ENCODE measurements around the gene KLHDC7A. TPM values are rescaled to one million over a fixed set of nuclear protein-coding genes. Genes with fewer than 3 reads are reported as not detected.
"Not testable (repeated sequence)": the region's sequence is repeated elsewhere in the genome, so short reads cannot be mapped to it uniquely, and the experiment has no call there.

The KLHDC7A gene
- total RNA-seq, 1 donor from 2014 or later, result not detected

- no peak for DNase-seq
- H3K4me1 ChIP-seq, result no peaks in the 10 kb centered on the region
- H3K27ac ChIP-seq (replicated peaks), result no peak overlapping the region
- peaks cover 99% of the 10 kb centered on the region for H3K27me3 ChIP-seq (ENCODE audit: low read depth)
- H3K36me3 ChIP-seq, result no peaks in the 10 kb centered on the region
- no peak for TF ChIP-seq CTCF (IDR thresholded peaks at IDR 0.05; ENCODE audit: borderline replicate concordance)
- intact Hi-C loops (cut with micrococcal nuclease), result no loop called here
- H3K9me3 ChIP-seq (replicated peaks), result no peaks in the 10 kb centered on the region
- H3K4me3 ChIP-seq, result no peak overlapping the region
Measured at GRCh38 chr1:18458133-18459092, 22.3 kb upstream of the KLHDC7A start.

GRCh38 chr1:18461656-18462055 is 19.1 kb upstream of the KLHDC7A start:
- intact Hi-C loops (cut with micrococcal nuclease), result no loop called here
- Histone ChIP-seq H3K4me3 (no peak overlapping the region), H3K4me1 (no peaks in the 10 kb centered on the region), H3K9me3 (replicated peaks) (no peaks in the 10 kb centered on the region), H3K27ac (replicated peaks) (no peak overlapping the region), H3K27me3 (ENCODE audit: low read depth) (peaks cover 96% of the 10 kb centered on the region), H3K36me3 (no peaks in the 10 kb centered on the region)
- TF ChIP-seq CTCF (IDR thresholded peaks at IDR 0.05; ENCODE audit: borderline replicate concordance), result no peak
- no peak for DNase-seq

DNA sequence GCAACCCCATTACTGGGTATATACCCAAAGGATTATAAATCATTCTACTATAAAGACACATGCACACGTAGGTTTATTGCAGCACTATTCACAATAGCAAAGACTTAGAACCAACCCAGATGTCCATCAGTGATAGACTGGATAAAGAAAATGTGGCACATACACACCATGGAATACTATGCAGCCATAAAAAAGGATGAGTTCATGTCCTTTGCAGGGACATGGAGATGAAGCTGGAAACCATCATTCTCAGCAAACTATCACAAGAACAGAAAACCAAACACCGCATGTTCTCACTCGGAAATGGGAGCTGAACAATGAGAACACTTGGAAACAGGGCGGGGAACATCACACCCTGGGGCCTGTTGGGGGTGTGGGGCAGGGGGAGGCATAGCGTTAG is 18.2 kb upstream of the KLHDC7A start:
- DNase-seq; H3K4me1 ChIP-seq; H3K9me3 ChIP-seq (replicated peaks); intact Hi-C loops (cut with micrococcal nuclease); H3K27ac ChIP-seq (replicated peaks); H3K4me3 ChIP-seq; H3K36me3 ChIP-seq: not testable (repeated sequence)
- peaks cover 96% of the 10 kb centered on the region for H3K27me3 ChIP-seq (ENCODE audit: low read depth)

DNA sequence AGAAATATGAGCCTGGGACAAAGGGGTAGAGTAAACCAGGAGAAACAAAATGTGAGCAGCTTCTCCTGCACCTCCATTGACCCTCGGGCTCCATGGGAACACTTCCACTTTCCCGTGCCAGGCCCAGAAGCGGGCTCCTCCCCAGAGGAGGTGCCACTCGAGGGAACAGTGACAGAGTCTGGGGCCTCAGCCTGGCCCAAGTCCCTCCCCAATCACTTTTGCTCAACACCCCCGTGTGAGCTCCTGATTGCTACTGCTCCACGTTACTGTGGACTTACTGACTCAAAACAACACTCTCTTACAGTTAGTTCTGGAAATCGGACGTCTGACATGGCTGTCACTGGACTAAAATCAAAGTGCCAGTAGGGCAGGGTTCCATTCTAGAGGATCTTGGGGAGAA is 17.7 kb upstream of the KLHDC7A start:
- TF ChIP-seq CTCF (IDR thresholded peaks at IDR 0.05; ENCODE audit: borderline replicate concordance), result no peak
- Histone ChIP-seq H3K4me3 (no peak overlapping the region), H3K27me3 (ENCODE audit: low read depth) (peaks cover 94% of the 10 kb centered on the region), H3K36me3 (no peaks in the 10 kb centered on the region), H3K9me3 (replicated peaks) (no peaks in the 10 kb centered on the region), H3K27ac (replicated peaks) (no peak overlapping the region), H3K4me1 (no peaks in the 10 kb centered on the region)
- intact Hi-C loops (cut with micrococcal nuclease), result no loop called here
- no peak for DNase-seq

- Histone ChIP-seq H3K36me3 (no peaks in the 10 kb centered on the region), H3K4me1 (no peaks in the 10 kb centered on the region), H3K4me3 (no peak overlapping the region), H3K27me3 (ENCODE audit: low read depth) (peaks cover 94% of the 10 kb centered on the region), H3K9me3 (replicated peaks) (no peaks in the 10 kb centered on the region), H3K27ac (replicated peaks) (no peak overlapping the region)
- TF ChIP-seq CTCF (IDR thresholded peaks at IDR 0.05; ENCODE audit: borderline replicate concordance), result no peak
- intact Hi-C loops (cut with micrococcal nuclease), result no loop called here
- no peak for DNase-seq
Measured at GRCh38 chr1:18463984-18464664, 16.6 kb upstream of the KLHDC7A start.

- intact Hi-C loops (cut with micrococcal nuclease), result no loop called here
- Histone ChIP-seq H3K36me3 (no peaks in the 10 kb centered on the region), H3K4me3 (no peak overlapping the region), H3K27ac (replicated peaks) (no peak overlapping the region), H3K27me3 (ENCODE audit: low read depth) (peaks cover 94% of the 10 kb centered on the region), H3K9me3 (replicated peaks) (no peaks in the 10 kb centered on the region), H3K4me1 (no peaks in the 10 kb centered on the region)
- no peak for TF ChIP-seq CTCF (IDR thresholded peaks at IDR 0.05; ENCODE audit: borderline replicate concordance)
- DNase-seq, result no peak
Measured at GRCh38 chr1:18464665-18465050, 16.1 kb upstream of the KLHDC7A start.

All from left ventricle myocardium inferior (tissue), 1 donor.